GM18508 (cell line): ENCODE measurements around the gene C3orf20.

ENCODE experiments used
- ATAC-seq: cut with Tn5 transposase; IDR thresholded peaks from one replicate; pipeline ENCODE4 v1.9.1; 2021; ENCODE audit warnings: moderate number of reproducible peaks; ENCODE audit not compliant: insufficient read depth, unreplicated experiment

C3orf20 gene

GRCh38 chr3:14674841-14675240, at the start of gene C3orf20:
TSS of gene C3orf20 (plus strand) at chr3:14675141. CDS start at chr3:14682714, 7,573 bp downstream.
- no peak for ATAC-seq

- no peak for ATAC-seq
Observed at GRCh38 chr3:14625443-14625842, 49.5 kb upstream of the C3orf20 start.

GRCh38 chr3:14627815-14628214, 47.1 kb upstream of the C3orf20 start:
- no peak for ATAC-seq

GRCh38 chr3:14628406-14628805, 46.5 kb upstream of the C3orf20 start:
- ATAC-seq, result no peak

- ATAC-seq, result no peak
Observed at GRCh38 chr3:14630404-14631100, 44.4 kb upstream of the C3orf20 start.

- no peak for ATAC-seq
Observed at GRCh38 chr3:14631101-14631497, 43.8 kb upstream of the C3orf20 start.

- ATAC-seq, result no peak
Observed at GRCh38 chr3:14631687-14632441, 43.1 kb upstream of the C3orf20 start.

- no peak for ATAC-seq
Observed at GRCh38 chr3:14632442-14632930, 42.5 kb upstream of the C3orf20 start.

- ATAC-seq, result no peak
Observed at GRCh38 chr3:14633417-14633816, 41.5 kb upstream of the C3orf20 start.

GRCh38 chr3:14633819-14634424, 41.0 kb upstream of the C3orf20 start:
- ATAC-seq, result no peak

GRCh38 chr3:14634763-14635400, 40.1 kb upstream of the C3orf20 start:
- ATAC-seq, result no peak

GRCh38 chr3:14636496-14637087, 38.3 kb upstream of the C3orf20 start:
- no peak for ATAC-seq

- ATAC-seq, result no peak
Observed at GRCh38 chr3:14640157-14640562, 34.8 kb upstream of the C3orf20 start.

GRCh38 chr3:14640734-14641133, 34.2 kb upstream of the C3orf20 start:
- ATAC-seq, result no peak

GRCh38 chr3:14641346-14641745, 33.6 kb upstream of the C3orf20 start:
- ATAC-seq, result no peak

GRCh38 chr3:14645453-14645852, 29.5 kb upstream of the C3orf20 start:
- ATAC-seq, result no peak

- ATAC-seq, result no peak
Observed at GRCh38 chr3:14646131-14646573, 28.8 kb upstream of the C3orf20 start.

- ATAC-seq, result no peak
Observed at GRCh38 chr3:14646589-14647413, 28.1 kb upstream of the C3orf20 start.
